Karpas-422 (cell line): Measurements from ENCODE around the gene INSR. TPM values are rescaled to one million over a fixed set of nuclear protein-coding genes. Genes with fewer than 3 reads are reported as not detected.

Experiments
- DNase-seq: peaks from one replicate; pipeline ENCODE4 v3.0.0-alpha.2; 2015
- H2AFZ ChIP-seq: fragments of 200-600 bp; sonication (generic); 2 replicates; pipeline ENCODE4 v1.6.1; 2014; ENCODE audit warnings: antibody characterized with exemption, low read length, mixed read lengths
- H3K27ac ChIP-seq: fragments of 200-600 bp; sonication (generic); 2 replicates; pipeline ENCODE4 v1.5.1; 2014; ENCODE audit warnings: mild to moderate bottlenecking, low read length, moderate library complexity
- H3K27me3 ChIP-seq: fragments of 200-600 bp; sonication (generic); 2 replicates; pipeline ENCODE4 v1.6.1; 2014; ENCODE audit warnings: low read length, mixed read lengths
- H3K36me3 ChIP-seq: fragments of 200-600 bp; sonication (generic); 2 replicates; pipeline ENCODE4 v1.6.1; 2014; ENCODE audit warnings: low read length, mixed read lengths; ENCODE audit not compliant: insufficient read depth
- H3K4me1 ChIP-seq: fragments of 200-600 bp; sonication (generic); 2 replicates; pipeline ENCODE4 v1.6.1; 2014; ENCODE audit warnings: mild to moderate bottlenecking, low read length, mixed read lengths
- H3K4me2 ChIP-seq: fragments of 200-600 bp; sonication (generic); 2 replicates; pipeline ENCODE4 v1.6.1; 2014; ENCODE audit warnings: low read length, low read depth, mild to moderate bottlenecking; ENCODE audit not compliant: poor library complexity, severe bottlenecking
- H3K4me3 ChIP-seq: fragments of 200-600 bp; sonication (generic); 2 replicates; pipeline ENCODE4 v1.5.1; 2014; ENCODE audit warnings: mild to moderate bottlenecking, antibody characterized with exemption, low read length, mixed read lengths
- H3K79me2 ChIP-seq: fragments of 200-600 bp; sonication (generic); 2 replicates; pipeline ENCODE4 v1.6.1; 2014; ENCODE audit warnings: mild to moderate bottlenecking, low read length, mixed read lengths
- H3K9ac ChIP-seq: fragments of 200-600 bp; sonication (generic); 2 replicates; pipeline ENCODE4 v1.6.0; 2014; ENCODE audit warnings: low read length
- H3K9me2 ChIP-seq: fragments of 200-600 bp; sonication (generic), shearing (Covaris generic); replicated peaks from 2 replicates; pipeline ENCODE4 v1.6.0; 2014; ENCODE audit warnings: mild to moderate bottlenecking, low read length, moderate library complexity; ENCODE audit not compliant: insufficient read depth
- H3K9me3 ChIP-seq: fragments of 300-700, 200-600 bp; sonication (generic); 2 replicates; pipeline ENCODE4 v1.6.1; 2014; ENCODE audit warnings: low read length, mixed read lengths
- H4K20me1 ChIP-seq: fragments of 200-600 bp; sonication (generic); 2 replicates; pipeline ENCODE4 v1.6.1; 2014; ENCODE audit warnings: mild to moderate bottlenecking, antibody characterized with exemption, low read length, low read depth; ENCODE audit not compliant: insufficient read depth
- total RNA-seq: library from RNA; depleted of rRNA; stranded (reverse); fragments of >200 nt; shearing (Covaris generic); gene quantifications from 2 replicates; pipeline ENCODE4 v1.2.3, GENCODE V29; 2014; ENCODE audit warnings: low replicate concordance

The INSR gene
- total RNA-seq, 1 experiment from 2014 or later, result not detected

- no peaks in the 10 kb centered on the region for H3K36me3 ChIP-seq
- no peaks in the 10 kb centered on the region for H3K79me2 ChIP-seq
- no peak overlapping the region for H3K4me2 ChIP-seq
- no peaks in the 10 kb centered on the region for H4K20me1 ChIP-seq
- peaks cover 16% of the 10 kb centered on the region for H3K4me1 ChIP-seq
- H2AFZ ChIP-seq, result no peak overlapping the region
- no peak for DNase-seq
- H3K9ac ChIP-seq, result no peak overlapping the region
- no peak overlapping the region for H3K4me3 ChIP-seq
- 0 out of 2 replicates have a peak, but pooled peaks cover 2% of the 10 kb centered on the region for H3K27me3 ChIP-seq
- H3K9me3 ChIP-seq, result no peaks in the 10 kb centered on the region; the same call in 1 of the 2 replicates
- H3K27ac ChIP-seq, result no peak overlapping the region
- H3K9me2 ChIP-seq, result no peaks in the 10 kb centered on the region
These were observed 192.5 kb downstream of the INSR start for GRCh38 chr19:7101498-7102253.

- no peaks in the 10 kb centered on the region for H3K27me3 ChIP-seq
- H3K4me2 ChIP-seq, result peak overlapping the region; percentile 83
- no peaks in the 10 kb centered on the region for H3K36me3 ChIP-seq
- H2AFZ ChIP-seq, result peak overlapping the region; percentile 71; the same call in 1 of the 2 replicates
- no peaks in the 10 kb centered on the region for H3K79me2 ChIP-seq
- no peaks in the 10 kb centered on the region for H4K20me1 ChIP-seq
- H3K9me3 ChIP-seq, result peaks cover 6% of the 10 kb centered on the region; the same call in 1 of the 2 replicates
- no peak overlapping the region for H3K27ac ChIP-seq
- no peaks in the 10 kb centered on the region for H3K9me2 ChIP-seq
- H3K9ac ChIP-seq, result peak overlapping the region; percentile 82
- peak overlapping the region; percentile 70 for H3K4me3 ChIP-seq
- DNase-seq, result no peak
- H3K4me1 ChIP-seq, result peaks cover 16% of the 10 kb centered on the region
These were observed 194.7 kb downstream of the INSR start for GRCh38 chr19:7099597-7099921.

GRCh38 chr19:7098701-7099596 lies 195.3 kb downstream of the INSR start:
- Histone ChIP-seq H3K9ac (peak overlapping the region; percentile 82), H3K4me2 (peak overlapping the region; percentile 83), H2AFZ (peak overlapping the region; percentile 89), H3K27ac (peak overlapping the region; percentile 34; the same call in 1 of the 2 replicates), H3K9me3 (peaks cover 6% of the 10 kb centered on the region; the same call in 1 of the 2 replicates), H4K20me1 (no peaks in the 10 kb centered on the region), H3K4me1 (peaks cover 16% of the 10 kb centered on the region), H3K36me3 (no peaks in the 10 kb centered on the region), H3K27me3 (no peaks in the 10 kb centered on the region), H3K79me2 (no peaks in the 10 kb centered on the region), H3K4me3 (peak overlapping the region; percentile 70), H3K9me2 (no peaks in the 10 kb centered on the region)
- DNase-seq, result peak; percentile 95

GRCh38 chr19:7098096-7098495 lies 196.1 kb downstream of the INSR start:
- Histone ChIP-seq H3K9me3 (peaks cover 6% of the 10 kb centered on the region; the same call in 1 of the 2 replicates), H3K9me2 (no peaks in the 10 kb centered on the region), H3K79me2 (no peaks in the 10 kb centered on the region), H3K4me2 (peak overlapping the region; percentile 83), H3K27ac (no peak overlapping the region), H4K20me1 (no peaks in the 10 kb centered on the region), H3K4me3 (peak overlapping the region; percentile 70), H3K36me3 (no peaks in the 10 kb centered on the region), H3K27me3 (no peaks in the 10 kb centered on the region), H3K4me1 (peaks cover 16% of the 10 kb centered on the region), H2AFZ (peak overlapping the region; percentile 89; the same call in 1 of the 2 replicates), H3K9ac (peak overlapping the region; percentile 82)
- no peak for DNase-seq

GRCh38 chr19:7088999-7089398 lies 205.2 kb downstream of the INSR start:
- H3K9me2 ChIP-seq, result no peaks in the 10 kb centered on the region
- peaks cover 17% of the 10 kb centered on the region for H3K9me3 ChIP-seq
- DNase-seq, result no peak
- no peak overlapping the region for H3K27ac ChIP-seq
- H3K79me2 ChIP-seq, result no peaks in the 10 kb centered on the region
- peaks cover 9% of the 10 kb centered on the region for H3K36me3 ChIP-seq
- no peaks in the 10 kb centered on the region for H4K20me1 ChIP-seq
- no peaks in the 10 kb centered on the region for H3K27me3 ChIP-seq
- H3K4me3 ChIP-seq, result no peak overlapping the region
- no peak overlapping the region for H3K9ac ChIP-seq
- no peak overlapping the region for H3K4me2 ChIP-seq
- H2AFZ ChIP-seq, result no peak overlapping the region
- H3K4me1 ChIP-seq, result no peaks in the 10 kb centered on the region

- H3K9ac ChIP-seq, result no peak overlapping the region
- H3K36me3 ChIP-seq, result peaks cover 64% of the 10 kb centered on the region
- H3K4me3 ChIP-seq, result peak overlapping the region; percentile 6; the same call in 1 of the 2 replicates
- no peak overlapping the region for H3K4me2 ChIP-seq
- no peaks in the 10 kb centered on the region for H3K9me2 ChIP-seq
- H3K9me3 ChIP-seq, result peaks cover 56% of the 10 kb centered on the region
- no peak overlapping the region for H3K27ac ChIP-seq
- no peak overlapping the region for H2AFZ ChIP-seq
- H3K4me1 ChIP-seq, result no peaks in the 10 kb centered on the region
- no peaks in the 10 kb centered on the region for H3K27me3 ChIP-seq
- peak; percentile 63 for DNase-seq
- H4K20me1 ChIP-seq, result no peaks in the 10 kb centered on the region
- no peaks in the 10 kb centered on the region for H3K79me2 ChIP-seq
These were observed 210.9 kb downstream of the INSR start for GRCh38 chr19:7083076-7083956.

- H3K9me2 ChIP-seq, result no peaks in the 10 kb centered on the region
- no peak overlapping the region for H3K27ac ChIP-seq
- peaks cover 91% of the 10 kb centered on the region for H3K36me3 ChIP-seq
- DNase-seq, result no peak
- H2AFZ ChIP-seq, result no peak overlapping the region
- H3K4me3 ChIP-seq, result no peak overlapping the region
- no peak overlapping the region for H3K9ac ChIP-seq
- H3K9me3 ChIP-seq, result peaks cover 46% of the 10 kb centered on the region
- H3K4me2 ChIP-seq, result no peak overlapping the region
- 0 out of 2 replicates have a peak, but pooled peaks cover 7% of the 10 kb centered on the region for H3K79me2 ChIP-seq
- H3K4me1 ChIP-seq, result no peaks in the 10 kb centered on the region
- no peaks in the 10 kb centered on the region for H3K27me3 ChIP-seq
- no peaks in the 10 kb centered on the region for H4K20me1 ChIP-seq
These were observed 216.2 kb downstream of the INSR start for GRCh38 chr19:7078008-7078407.
